ENCODE data around the gene APOL4.

DNA sequence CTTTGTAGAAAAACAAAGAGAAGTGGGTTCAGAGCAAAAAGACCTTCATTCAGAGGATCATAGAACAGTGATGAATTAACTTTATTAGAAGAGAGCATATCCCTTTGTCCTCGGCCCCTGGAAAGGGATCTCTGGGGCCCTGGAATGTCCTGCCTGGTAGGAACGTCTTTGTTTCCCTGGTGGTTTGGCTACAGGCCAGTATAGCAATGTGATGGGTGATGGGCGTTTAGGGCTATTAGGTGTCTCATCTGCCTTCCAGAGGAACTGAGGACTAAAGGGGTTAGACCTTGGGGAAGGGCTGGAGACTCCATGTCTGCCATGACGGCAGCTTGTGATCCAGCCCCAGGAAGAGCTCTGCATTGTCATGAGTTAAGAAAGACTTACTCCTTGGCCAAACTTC, 9.1 kb downstream of the APOL4 start:
- TF ChIP-seq, protein P1, sequence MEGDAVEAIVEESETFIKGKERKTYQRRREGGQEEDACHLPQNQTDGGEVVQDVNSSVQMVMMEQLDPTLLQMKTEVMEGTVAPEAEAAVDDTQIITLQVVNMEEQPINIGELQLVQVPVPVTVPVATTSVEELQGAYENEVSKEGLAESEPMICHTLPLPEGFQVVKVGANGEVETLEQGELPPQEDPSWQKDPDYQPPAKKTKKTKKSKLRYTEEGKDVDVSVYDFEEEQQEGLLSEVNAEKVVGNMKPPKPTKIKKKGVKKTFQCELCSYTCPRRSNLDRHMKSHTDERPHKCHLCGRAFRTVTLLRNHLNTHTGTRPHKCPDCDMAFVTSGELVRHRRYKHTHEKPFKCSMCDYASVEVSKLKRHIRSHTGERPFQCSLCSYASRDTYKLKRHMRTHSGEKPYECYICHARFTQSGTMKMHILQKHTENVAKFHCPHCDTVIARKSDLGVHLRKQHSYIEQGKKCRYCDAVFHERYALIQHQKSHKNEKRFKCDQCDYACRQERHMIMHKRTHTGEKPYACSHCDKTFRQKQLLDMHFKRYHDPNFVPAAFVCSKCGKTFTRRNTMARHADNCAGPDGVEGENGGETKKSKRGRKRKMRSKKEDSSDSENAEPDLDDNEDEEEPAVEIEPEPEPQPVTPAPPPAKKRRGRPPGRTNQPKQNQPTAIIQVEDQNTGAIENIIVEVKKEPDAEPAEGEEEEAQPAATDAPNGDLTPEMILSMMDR (IDR thresholded peaks at IDR 0.05), result no peak
- no peak for TF ChIP-seq POLR2A (IDR thresholded peaks at IDR 0.05)
